Chondrocyte (in vitro differentiated cells): Measurements from ENCODE around the gene ADGRA1. TPM values are rescaled to one million over a fixed set of nuclear protein-coding genes. Genes with fewer than 3 reads are reported as not detected.

Experiments used
- DNase-seq: peaks from one replicate; pipeline ENCODE4 v3.0.0; 2021; ENCODE audit warnings: mixed read lengths, low spot score
- H3K27ac Mint-ChIP-seq: one replicate; pipeline ENCODE4 v1.8.0; 2021; ENCODE audit warnings: mild to moderate bottlenecking, moderate library complexity, mixed read lengths; ENCODE audit not compliant: unreplicated experiment
- H3K27me3 Mint-ChIP-seq: 2 replicates; pipeline ENCODE4 v1.8.0; 2021; ENCODE audit warnings: low read depth, mixed read lengths
- H3K36me3 Mint-ChIP-seq: 2 replicates; pipeline ENCODE4 v1.8.0; 2021; ENCODE audit warnings: low read depth, mixed read lengths
- H3K4me1 Mint-ChIP-seq: 2 replicates; pipeline ENCODE4 v1.8.0; 2021; ENCODE audit warnings: low read depth, mild to moderate bottlenecking, mixed read lengths
- H3K4me3 Mint-ChIP-seq: one replicate; pipeline ENCODE4 v1.8.0; 2021; ENCODE audit warnings: mild to moderate bottlenecking, moderate library complexity, mixed read lengths; ENCODE audit not compliant: unreplicated experiment
- H3K9me3 Mint-ChIP-seq: 2 replicates; pipeline ENCODE4 v1.8.0; 2021; ENCODE audit warnings: low read depth, mixed read lengths
- total RNA-seq: library from RNA; stranded (reverse); gene quantifications from 3 replicates; pipeline ENCODE4 v1.2.1, GENCODE V29; 2021
- TF ChIP-seq, protein P1 (sequence below): fragments of 200-600 bp; sonication (generic); IDR thresholded peaks from 2 replicates; pipeline ENCODE4 v1.5.0; 2021; ENCODE audit warnings: antibody characterized with exemption, mild to moderate bottlenecking, moderate library complexity

The ADGRA1 gene
- total RNA-seq, 1 donor from 2014 or later, result not detected

DNA sequence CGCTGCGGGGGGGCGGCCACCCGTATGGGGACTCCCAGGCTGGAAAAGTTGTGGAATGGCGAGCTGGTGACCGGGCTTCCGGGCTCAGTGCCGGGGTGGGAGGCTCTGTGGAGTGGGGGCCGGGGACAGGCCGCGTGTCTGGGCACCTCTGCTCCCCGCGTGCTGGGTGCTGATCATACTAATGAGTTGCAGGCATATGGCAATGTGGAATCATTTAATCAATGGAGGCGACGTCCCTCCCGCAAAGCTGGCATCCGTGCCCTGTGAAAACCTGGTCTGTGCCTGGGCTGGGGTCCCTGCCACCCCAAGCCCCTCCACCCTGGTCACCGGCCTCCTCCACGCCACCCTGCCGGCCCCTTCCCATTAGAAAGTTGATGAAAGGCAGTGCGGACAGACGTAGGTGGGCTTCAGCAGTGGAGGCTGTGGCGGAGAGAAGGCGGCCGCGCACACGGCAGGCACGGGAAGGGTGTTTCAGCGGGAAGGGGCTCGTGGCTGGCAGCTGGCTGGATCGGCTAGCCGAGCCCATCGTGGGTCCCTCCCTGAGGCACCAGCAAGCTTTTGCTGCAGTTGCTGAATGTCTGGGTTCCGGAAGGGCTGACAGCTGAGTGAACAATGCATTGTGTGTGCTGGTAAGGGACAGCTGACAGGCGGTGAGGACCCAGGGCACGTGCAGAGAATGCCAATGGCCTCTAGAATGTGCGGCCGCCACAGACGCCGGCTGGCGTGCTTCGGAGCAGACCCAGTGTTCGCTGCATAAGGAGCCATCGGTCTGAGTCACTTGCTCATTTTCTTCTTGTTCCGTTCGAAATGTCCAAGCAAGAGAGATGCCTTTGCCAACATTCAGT, 1.5 kb downstream of the ADGRA1 start:
- Mint-ChIP-seq H3K9me3 (no peaks in the 10 kb centered on the region), H3K27me3 (peaks cover 60% of the 10 kb centered on the region), H3K36me3 (peaks cover 3% of the 10 kb centered on the region), H3K4me1 (peaks cover 3% of the 10 kb centered on the region), H3K27ac (no peak overlapping the region), H3K4me3 (no peak overlapping the region)
- TF ChIP-seq, protein P1, sequence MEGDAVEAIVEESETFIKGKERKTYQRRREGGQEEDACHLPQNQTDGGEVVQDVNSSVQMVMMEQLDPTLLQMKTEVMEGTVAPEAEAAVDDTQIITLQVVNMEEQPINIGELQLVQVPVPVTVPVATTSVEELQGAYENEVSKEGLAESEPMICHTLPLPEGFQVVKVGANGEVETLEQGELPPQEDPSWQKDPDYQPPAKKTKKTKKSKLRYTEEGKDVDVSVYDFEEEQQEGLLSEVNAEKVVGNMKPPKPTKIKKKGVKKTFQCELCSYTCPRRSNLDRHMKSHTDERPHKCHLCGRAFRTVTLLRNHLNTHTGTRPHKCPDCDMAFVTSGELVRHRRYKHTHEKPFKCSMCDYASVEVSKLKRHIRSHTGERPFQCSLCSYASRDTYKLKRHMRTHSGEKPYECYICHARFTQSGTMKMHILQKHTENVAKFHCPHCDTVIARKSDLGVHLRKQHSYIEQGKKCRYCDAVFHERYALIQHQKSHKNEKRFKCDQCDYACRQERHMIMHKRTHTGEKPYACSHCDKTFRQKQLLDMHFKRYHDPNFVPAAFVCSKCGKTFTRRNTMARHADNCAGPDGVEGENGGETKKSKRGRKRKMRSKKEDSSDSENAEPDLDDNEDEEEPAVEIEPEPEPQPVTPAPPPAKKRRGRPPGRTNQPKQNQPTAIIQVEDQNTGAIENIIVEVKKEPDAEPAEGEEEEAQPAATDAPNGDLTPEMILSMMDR, result no peak
- no peak for DNase-seq

DNA sequence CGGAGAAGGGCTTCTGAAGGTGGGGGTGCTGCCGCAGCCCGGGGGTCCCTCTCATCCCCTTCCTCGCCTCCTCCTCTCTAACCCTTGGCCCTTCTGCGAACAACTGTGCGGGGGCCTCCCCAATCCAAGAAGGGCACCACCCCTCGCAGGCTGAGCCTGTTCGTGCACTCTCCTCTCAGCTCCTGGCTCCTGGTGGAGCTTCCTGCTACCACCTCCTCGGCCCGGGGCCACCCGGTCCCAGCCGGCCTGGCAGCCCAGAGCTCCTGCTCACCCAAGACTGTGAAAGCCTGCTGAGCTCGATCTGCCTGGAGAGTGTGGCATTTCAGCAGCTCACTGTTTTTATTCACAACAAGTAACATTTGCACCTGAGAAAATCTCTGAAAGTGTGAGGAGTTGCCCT, 2.4 kb downstream of the ADGRA1 start:
- Mint-ChIP-seq H3K4me3 (no peak overlapping the region), H3K4me1 (peaks cover 3% of the 10 kb centered on the region), H3K27me3 (peaks cover 57% of the 10 kb centered on the region), H3K9me3 (no peaks in the 10 kb centered on the region), H3K27ac (no peak overlapping the region), H3K36me3 (peaks cover 3% of the 10 kb centered on the region)
- no peak for DNase-seq
- TF ChIP-seq, protein P1, result no peak

DNA sequence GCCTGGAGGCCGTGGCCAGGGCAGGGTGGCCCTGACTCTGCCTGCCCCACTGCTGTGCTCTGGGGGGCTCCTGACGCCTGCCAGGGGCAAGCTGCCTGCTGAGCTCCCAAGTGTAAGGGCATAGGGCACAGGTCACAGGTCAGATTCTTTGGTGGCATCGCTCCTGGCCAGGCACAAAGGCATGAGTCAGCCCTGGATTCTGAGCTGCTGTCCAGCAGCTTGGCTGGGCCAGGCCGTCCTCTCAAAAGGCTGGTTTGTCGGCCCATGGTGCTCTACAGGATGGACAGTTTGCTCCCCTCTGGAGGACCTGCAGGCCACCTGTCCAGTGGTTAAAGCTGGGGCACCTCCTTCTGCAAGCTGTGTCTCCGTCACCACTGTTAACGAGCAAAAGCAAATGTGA, 2.9 kb downstream of the ADGRA1 start:
- H3K36me3 Mint-ChIP-seq, result peaks cover 3% of the 10 kb centered on the region
- TF ChIP-seq, protein P1, result no peak
- H3K4me3 Mint-ChIP-seq, result no peak overlapping the region
- H3K27me3 Mint-ChIP-seq, result peaks cover 56% of the 10 kb centered on the region
- peaks cover 3% of the 10 kb centered on the region for H3K4me1 Mint-ChIP-seq
- DNase-seq, result no peak
- no peaks in the 10 kb centered on the region for H3K9me3 Mint-ChIP-seq
- no peak overlapping the region for H3K27ac Mint-ChIP-seq

DNA sequence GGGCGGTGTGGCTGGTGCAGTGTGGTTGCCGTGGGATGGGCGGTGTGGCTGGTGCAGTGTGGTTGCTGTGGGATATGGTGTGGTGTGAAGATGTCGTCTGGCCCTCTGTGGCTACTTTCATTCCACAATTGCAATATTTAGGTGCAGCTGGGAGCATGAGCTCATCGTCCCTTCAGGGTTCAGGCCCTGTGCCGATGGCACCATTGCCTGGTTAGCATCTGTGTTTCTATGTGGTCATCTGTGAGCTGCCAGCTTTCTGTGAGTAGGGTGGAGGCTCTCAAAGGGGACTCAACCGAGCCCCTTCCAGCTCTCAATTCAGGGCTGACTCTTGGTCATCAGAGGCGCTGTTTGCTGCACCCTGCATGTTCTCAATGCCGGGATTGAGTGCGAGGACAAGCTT, 3.6 kb downstream of the ADGRA1 start:
- TF ChIP-seq, protein P1, result no peak
- H3K27me3 Mint-ChIP-seq, result peaks cover 59% of the 10 kb centered on the region
- DNase-seq, result no peak
- H3K4me1 Mint-ChIP-seq, result peaks cover 3% of the 10 kb centered on the region
- H3K27ac Mint-ChIP-seq, result no peak overlapping the region
- no peaks in the 10 kb centered on the region for H3K9me3 Mint-ChIP-seq
- no peak overlapping the region for H3K4me3 Mint-ChIP-seq
- H3K36me3 Mint-ChIP-seq, result peaks cover 3% of the 10 kb centered on the region

DNA sequence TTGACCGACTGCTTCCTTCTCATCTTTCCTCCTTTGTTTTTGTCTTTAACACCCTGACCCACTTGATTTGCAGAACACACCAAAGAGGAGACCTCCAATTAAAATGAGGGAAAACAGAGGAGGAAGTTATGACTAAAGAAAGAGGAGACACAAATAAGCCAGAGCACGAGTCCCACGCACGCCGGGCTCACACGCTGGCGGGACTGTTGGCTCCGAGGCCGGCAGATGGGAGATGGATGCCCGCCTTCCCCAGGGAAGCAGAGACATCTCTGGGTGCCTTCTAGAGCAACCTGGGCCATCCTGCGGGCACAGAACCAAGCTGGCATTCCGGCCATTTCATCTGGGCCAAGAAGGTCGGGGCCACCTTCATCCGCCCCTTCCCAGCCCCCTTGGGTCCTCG, 5.6 kb downstream of the ADGRA1 start:
- Mint-ChIP-seq H3K27me3 (peaks cover 64% of the 10 kb centered on the region), H3K4me1 (no peaks in the 10 kb centered on the region), H3K9me3 (no peaks in the 10 kb centered on the region), H3K27ac (no peak overlapping the region), H3K4me3 (no peak overlapping the region), H3K36me3 (peaks cover 3% of the 10 kb centered on the region)
- DNase-seq, result no peak
- TF ChIP-seq, protein P1, result no peak
